Skeletal muscle cell (primary cell): ENCODE data around the gene SMAD3.

Experiments used
- DNase-seq: peaks from one replicate; pipeline ENCODE4 v3.0.0-alpha.2; 2010; ENCODE audit warnings: low read depth
- H3K4me3 ChIP-seq: 2 replicates; pipeline ENCODE4 v1.5.1; 2011; ENCODE audit warnings: low read depth, mild to moderate bottlenecking, control low read depth, low read length, moderate library complexity

SMAD3 gene

DNA sequence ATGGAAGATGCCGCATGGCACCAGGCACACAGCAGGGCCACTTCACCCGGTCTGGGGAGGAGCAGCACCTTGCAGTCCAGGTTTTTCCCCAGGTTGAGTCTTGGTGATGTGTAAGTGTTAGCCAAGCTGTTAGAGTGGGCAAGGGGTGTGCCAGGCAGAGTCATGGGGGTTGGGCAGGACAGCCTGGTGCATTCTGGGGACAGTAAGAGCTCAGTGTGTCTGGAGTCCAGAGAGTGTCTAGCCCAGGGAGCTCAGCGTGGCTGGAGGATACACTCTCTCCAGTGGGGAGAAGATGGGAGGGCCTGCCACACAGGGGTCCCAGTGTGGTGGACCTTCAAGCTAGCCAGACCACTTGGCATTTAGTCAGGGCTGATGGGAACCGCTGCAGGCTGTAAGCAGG is 101.7 kb downstream of the SMAD3 start:
- DNase-seq: no peak
- H3K4me3 ChIP-seq: no peak overlapping the region

DNA sequence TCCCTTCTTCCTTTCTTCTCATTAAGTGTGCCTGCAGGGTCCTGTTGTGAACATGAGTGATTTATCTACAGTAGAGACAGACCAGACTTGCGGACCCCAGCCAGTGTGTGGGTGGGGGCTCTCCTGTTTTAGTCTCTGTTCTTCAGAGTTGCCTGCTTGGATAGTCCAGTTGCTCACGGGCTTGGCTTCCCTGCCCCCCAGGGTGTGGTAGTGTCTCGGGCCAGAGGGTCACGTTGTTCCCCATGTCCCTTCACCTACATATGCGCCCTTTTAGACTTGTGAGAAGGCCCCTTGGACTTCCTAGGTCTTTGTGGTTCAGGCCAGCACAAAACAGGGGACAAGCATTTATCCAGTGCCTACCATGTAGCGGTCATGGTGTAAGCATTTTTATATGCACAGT is 103.3 kb downstream of the SMAD3 start:
- no peak for DNase-seq
- H3K4me3 ChIP-seq: no peak overlapping the region

DNA sequence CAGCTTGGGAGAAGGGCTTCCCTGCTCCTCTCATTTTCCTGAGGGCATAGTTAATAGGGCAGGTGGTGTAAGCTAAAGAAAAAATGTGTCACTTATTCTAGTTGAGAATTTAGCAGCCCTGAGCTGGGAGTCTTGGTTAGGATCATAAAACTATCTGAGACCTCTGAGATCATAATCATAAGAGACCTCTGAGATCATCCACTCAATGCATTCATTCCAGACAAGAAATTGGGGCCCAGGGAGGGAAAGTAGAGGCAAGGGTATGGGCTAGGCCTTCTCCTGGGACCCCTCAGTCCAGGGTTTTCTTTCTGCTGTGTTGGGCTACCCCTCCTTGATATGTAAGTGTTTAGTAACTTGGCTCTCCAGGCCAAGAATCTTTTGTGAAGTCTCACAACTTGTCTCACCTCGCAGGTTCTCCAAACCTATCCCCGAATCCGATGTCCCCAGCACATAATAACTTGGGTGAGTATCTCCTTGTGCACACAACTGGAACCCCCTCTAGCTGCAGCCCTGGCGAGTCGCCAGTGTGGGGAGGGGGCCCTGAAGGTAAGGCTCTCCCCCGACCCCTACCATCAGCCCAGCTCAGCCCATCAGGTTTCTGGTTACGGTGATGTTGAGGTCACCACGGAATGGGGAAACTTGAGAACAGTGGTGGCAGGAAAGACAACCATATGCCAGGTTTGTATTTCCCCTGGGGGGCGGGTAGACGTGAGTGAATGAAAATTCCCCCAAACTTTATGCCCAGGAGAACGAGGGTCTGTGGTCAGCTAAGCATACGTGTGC is 104.9 kb downstream of the SMAD3 start:
- no peak overlapping the region for H3K4me3 ChIP-seq
- DNase-seq: no peak

DNA sequence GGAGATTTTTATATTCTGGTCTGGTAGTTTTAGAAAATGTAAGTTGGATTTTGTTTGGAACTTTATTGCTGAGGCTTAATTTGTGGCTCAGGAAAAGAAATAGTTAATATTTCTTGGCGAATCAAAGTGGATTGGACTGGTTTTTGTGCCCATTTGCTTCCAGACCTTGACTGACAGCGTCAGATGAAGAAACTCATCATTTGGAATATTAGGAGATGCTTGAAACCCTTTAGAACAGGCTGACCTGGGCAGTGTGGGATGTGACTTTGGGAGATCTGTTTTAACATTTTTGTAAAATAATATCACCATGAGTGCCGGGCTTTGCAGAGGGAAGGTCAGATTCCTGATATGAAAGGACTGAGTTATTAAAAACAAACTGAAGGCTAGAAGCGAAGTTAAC is 106.1 kb downstream of the SMAD3 start:
- DNase-seq: no peak
- no peak overlapping the region for H3K4me3 ChIP-seq

DNA sequence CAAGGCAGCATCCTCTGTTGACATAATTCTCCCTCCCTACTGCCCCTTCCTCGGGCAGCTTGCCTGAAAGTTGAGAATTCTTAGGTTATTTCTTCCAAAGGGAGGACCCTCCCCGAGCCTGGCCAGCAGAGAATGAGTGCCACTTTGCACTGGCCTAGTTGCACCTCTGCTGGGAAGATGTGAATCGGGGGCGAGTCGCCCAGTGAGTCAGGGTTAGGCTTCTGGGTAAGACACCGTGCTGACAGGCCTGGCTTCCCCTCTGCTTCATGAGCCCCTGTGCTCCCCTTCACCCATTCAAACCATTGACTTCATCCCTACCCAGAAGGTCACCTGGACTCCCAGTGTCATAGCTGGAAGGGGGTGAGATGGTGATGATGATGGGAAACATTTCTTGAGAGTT is 106.8 kb downstream of the SMAD3 start:
- no peak for DNase-seq
- H3K4me3 ChIP-seq: no peak overlapping the region

DNA sequence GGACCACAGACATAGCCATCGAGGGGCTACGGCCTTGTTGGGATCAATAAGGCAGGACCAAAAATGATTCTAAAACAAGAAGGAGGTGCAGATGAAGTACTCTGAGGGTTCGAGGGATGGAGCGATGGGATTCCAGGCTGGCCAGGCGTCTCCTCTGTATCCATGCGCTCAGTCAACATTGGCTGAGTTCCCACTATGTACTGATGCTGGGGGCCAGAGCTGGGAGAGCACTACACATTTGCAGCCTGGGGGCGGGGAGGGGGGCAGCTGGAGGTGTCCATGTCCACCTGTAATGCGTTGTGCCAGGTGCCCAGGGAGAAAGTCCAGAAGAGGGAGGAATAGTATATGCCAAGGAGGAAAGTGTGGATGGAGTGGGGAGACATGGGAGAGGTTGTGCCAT is 107.6 kb downstream of the SMAD3 start:
- no peak overlapping the region for H3K4me3 ChIP-seq
- DNase-seq: no peak

DNA sequence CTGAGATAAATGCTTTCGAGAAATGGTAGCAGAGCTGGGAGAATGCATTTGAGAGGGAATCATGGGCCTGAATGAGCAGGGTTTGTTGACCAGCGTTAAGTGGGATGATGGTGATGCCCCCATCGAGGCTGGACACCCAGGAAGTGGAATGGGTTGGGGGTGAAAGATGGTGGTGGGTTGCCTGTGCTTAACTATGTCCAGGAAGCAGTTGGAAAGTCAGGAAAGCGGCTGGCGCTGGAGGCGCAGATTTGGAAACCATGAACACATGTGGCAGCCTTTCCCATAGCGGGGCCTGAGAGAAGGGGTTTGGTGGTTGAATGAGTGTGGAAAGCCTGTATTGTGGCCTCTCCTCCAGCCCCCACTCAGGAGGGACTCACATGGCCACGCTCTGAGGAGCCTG is 108.4 kb downstream of the SMAD3 start:
- H3K4me3 ChIP-seq: no peak overlapping the region
- no peak for DNase-seq

DNA sequence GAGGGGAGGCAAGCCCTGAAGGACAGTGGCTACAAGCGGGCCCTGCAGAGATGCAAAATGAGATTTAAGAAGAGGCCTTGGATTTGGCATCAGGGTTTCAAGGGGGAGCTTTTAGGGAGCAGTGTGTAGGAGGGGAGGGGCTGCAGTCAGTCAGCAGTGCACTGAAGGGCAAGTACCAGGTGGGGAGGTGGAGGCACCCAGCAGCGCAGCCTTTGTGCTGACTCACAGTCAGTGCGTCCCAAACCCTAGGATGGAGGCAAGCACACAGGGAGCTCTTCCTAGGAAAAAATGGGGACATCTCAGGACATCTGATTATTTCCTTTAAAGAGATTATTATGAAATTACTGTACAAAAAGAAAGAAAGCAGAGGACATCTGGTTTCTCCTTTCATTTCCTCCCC is 109.0 kb downstream of the SMAD3 start:
- DNase-seq: no peak

DNA sequence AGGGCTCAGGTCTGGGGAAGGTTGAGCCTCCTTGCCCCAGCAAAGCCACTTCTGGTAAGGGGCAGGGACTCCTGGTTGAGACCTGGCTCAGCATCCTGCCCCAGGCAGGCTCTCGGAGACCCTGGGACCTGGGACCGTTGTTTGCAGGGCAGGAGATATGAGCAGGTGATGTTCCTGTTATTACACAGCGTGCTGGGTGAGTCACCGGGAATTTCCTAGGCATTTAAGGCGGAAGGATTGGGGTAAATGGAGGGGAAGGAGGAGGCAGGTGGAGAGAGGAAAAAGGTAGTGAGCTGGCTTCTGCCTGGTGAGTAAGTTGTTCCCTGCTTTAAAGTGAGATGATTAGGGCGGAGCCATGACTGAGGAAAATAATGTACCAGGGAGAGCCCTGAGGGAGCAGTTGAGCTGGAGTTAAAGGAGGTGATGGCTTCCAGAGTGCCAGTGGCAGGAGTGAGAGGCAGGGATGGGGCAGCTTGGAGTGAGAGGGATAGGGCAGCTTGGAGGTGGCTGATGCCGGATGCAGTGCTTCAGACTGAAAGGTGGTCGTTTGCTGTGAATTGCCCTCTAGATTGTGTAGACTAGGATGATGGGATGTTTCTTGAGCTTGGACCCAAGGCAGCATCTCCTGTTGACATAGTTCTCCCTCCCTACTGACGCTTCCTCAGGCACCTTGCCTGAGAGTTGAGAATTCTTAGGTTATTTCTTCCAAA is 109.6 kb downstream of the SMAD3 start:
- no peak overlapping the region for H3K4me3 ChIP-seq
- no peak for DNase-seq

More for the DNA sequence above, 109.0 kb downstream of the SMAD3 start:
- H3K4me3 ChIP-seq: no peak overlapping the region

DNA sequence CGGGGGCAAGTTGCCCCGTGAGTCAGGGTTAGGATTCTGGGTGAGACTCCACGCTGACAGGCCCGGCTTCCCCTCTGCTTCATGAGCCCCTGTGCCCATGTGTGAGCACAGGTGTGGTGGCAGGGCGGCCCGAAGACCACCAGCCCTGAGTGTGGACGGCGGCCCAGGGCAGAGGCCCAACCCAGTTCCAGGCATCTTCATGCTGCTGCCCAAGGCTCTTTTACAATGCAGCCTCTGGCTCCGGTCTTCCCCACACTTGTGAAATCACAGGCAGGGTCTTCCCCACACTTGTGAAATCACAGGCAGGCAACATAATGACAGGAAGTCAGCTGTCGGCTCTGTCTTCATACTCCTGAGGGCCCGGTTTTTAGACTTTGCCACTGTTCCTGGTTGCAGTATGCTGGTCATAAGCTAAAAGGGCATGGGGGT is 110.3 kb downstream of the SMAD3 start:
- no peak for DNase-seq

DNA sequence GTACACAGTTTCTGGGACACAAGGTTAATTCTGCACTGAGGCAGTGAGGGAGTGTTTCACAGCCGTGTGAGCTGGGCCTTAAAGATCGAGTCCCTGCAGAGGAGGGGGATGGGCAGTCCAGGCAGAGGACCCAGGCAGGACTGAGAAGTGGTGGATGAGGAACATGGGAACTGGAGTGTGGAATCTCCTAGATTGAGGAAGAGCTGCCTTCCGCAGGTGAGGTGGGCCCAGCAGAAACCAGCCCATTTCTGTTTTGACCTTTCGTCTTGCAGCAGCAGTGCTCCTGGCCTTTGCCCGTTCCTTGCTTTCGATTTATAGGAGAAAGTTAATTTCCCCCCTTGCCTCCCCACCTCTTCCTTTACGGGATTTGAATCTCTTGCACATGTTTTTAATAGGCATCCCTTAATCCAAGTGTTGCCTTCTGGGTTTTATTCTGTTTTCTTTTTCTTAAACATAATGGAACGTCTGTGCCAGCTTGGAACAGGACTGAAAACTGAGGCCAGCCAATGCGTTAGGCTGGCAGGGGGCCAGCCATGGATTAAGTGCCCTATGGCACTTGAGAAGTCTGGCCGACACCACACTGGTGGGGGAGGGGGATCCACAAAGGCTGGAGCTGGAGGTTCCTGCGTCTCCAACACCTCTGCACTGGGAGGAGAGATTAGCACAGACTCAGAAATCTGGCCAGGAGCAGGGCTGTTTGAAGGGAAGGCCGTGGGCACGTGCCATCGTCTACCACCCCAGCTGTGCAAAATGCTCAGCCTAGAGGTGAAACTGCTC is 111.0 kb downstream of the SMAD3 start:
- DNase-seq: no peak
- H3K4me3 ChIP-seq: no peak overlapping the region

More for the DNA sequence above, 110.3 kb downstream of the SMAD3 start:
- no peak overlapping the region for H3K4me3 ChIP-seq

DNA sequence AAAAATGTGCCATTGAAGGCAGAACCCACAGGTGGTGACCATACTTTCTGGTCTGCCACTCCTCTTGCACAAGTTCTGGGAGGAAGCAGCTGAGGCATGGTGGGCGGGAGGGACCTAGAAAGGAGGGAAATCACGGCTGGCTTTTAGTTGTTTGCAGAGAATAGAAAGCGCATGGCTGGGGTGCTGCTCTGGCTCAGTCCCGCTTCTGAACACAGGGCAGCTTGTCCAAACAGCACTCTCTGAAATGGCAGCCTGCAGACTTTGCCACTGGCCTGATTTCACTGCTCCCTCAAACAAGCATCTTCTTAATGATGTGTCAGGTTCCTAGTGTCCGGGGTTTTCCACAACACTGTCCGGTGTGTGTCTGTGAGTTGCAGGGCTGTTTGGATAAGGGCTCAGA is 112.3 kb downstream of the SMAD3 start:
- DNase-seq: no peak
- no peak overlapping the region for H3K4me3 ChIP-seq

DNA sequence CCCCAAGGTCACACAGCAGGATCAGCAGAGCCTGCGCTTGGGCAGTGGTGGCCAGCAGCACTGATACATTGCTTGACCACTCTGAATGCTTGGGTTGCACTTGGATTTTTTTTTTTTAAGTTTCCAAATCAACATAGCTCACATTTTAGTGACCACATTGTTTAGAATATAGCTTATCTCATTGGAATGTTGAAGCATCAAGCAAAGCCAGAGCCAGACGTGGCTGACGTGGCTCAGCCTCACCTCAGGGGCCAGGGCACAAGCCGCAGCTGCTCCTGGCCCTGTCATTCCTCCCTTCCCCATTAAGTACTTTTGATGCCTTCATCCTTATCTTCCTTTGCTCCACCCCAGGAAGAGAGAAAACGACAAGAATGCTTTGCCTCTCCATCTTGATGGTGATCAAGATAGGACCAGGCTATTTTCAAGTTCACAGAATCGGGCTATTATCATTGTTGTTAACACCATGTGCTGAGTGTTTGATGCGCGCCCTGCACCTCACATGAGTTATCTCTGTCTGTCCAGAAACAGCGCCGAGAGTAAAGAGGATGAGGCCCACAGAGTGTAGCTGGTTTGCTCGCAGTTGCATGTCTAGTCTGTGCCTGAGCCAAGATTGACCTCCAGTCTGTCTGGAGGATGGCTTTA is 113.3 kb downstream of the SMAD3 start:
- peak; percentile 90 for DNase-seq
- H3K4me3 ChIP-seq: no peak overlapping the region

DNA sequence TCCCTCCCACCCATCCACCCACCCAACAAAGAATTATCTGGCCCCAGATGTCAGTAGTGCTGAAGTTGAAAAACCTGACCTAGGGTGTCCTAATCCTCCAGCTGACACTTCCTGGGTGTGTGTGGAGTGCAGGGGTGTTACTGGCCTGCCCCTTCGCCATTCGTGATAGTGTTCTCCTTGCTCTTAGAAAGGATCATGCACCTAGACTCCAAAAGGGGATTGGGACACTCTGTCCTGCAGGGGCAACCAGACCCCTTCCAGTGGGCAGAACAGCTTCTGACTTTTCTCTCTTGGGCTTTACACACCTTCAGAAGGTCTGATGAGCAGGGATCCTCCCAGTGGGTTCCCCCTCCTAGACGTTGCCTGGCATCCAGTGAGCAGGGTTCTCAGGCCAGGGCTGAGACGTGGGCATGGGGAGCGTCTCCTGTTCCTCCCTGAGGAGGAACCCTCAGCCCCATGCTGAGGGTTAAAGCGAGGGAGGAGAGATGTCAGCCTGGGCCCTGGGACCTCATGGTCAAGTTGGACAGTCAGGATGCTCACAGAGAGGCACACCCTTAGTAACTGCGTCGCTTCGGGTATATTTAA is 114.1 kb downstream of the SMAD3 start:
- H3K4me3 ChIP-seq: no peak overlapping the region
- DNase-seq: no peak

DNA sequence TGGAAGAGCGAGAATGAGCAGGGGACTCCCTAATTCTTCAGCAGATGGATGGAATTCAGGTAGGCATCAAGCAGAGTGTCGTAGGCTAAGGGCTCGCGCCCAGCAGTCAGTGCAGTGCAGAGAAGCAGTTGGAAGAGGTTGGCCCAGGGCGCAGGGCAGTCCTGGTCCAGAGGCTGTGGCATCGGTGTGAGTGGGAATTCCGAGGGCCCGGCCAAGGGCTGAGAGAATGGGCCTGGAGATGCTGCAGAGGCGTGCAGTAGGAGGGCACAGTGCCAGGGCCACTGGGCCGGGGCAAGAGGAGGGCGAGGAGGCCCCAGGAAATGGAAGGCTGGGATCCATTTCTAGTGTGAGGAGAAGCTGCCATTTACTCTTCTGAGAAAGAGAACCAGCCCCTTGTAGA is 114.6 kb downstream of the SMAD3 start:
- no peak overlapping the region for H3K4me3 ChIP-seq
- DNase-seq: no peak

DNA sequence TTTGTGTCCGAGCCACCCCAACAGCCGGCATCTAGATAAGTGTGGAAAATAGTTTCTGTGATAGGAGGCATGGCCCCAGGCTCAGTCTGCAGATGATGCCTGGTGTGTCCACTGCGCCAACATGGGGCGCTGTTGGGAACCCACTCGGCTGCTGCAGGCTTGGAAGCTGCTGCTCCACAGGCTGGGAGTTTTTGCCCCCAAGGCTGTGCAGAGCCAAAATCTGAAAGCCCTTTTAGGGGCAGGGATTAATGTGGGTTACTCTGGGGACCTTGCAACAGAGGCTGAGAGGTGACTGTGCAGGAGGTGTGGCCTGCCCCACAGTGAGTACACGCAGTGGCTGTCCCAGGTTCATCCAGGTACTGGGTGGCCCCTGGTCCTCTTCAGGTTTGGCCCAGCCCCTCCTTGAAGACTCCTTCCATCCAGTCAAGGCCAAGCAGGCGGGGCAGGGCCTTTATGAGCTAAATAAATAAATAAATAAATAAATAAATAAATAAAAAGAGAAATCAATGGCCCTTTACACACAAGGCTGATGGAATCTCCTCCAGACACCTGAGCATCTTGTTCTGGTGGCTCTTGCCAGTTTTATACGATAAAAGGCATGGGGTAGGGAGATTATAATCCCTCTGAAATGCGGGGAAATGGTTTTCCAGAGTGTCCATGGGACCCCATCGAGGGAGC is 115.3 kb downstream of the SMAD3 start:
- DNase-seq: no peak
- H3K4me3 ChIP-seq: no peak overlapping the region

DNA sequence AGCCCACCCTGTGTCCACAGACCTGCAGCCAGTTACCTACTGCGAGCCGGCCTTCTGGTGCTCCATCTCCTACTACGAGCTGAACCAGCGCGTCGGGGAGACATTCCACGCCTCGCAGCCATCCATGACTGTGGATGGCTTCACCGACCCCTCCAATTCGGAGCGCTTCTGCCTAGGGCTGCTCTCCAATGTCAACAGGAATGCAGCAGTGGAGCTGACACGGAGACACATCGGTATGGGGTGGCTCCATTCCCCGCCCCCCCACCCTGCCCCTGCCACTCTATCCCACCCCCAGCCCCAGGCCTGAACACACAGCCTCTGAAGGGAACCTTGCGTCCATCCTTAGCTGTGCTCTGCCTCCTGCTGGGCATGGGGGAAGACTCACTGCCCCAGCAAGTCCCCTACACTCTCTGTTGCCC is 115.8 kb downstream of the SMAD3 start:
- H3K4me3 ChIP-seq: no peak overlapping the region
- DNase-seq: no peak

DNA sequence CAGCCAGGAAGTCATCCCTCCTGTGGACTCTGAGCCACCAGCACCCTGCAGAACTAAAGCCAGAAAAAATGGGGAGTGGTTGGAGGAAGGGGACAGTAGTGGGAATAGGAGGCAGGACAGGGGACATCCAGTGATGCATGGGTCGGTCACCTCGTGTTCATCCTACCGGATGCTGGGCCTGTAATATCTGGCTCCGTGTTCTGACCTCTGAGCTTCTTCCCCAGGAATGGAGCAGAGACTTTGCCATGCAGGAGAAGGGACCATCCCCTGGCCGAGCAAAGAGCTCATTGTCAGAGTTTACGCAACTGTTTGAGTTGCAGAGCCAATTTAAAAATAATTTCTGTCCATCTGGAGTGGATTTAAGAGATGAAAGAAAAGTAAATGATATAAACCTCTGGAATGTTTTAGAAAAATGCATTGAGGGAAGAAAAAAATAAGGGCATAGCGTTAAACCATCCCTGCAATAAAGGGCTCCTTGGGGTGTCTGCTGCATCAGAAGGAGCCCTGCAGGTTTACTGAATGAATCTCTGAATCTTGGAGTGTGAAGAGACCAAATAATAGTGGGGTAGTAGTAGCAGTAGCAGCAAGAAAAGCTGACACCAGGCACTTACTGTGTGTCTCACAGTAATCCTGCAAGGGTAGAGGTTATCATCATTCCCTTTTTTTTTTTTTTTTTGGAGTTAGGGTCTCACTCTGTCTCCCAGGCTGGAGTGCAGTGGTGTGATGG is 118.2 kb downstream of the SMAD3 start:
- no peak for DNase-seq

More for the DNA sequence above, 118.2 kb downstream of the SMAD3 start:
- no peak overlapping the region for H3K4me3 ChIP-seq
